ENCODE results near the gene DZIP1L. TPM values are rescaled to one million over a fixed set of nuclear protein-coding genes. Genes with fewer than 3 reads are reported as not detected.

DZIP1L gene
- polyA plus RNA-seq, 2 of the 4 experiments (the other 2 are of a cell fraction), result 2.7 to 7.0 TPM

- TF ChIP-seq REST (IDR thresholded peaks at IDR 0.05) (no peak), CHD2 (IDR thresholded peaks at IDR 0.05; ENCODE audit: low read length, partially characterized antibody) (no peak), JUN (IDR thresholded peaks at IDR 0.05) (no peak), HOXB5 (CRISPR knock-in tag; IDR thresholded peaks at IDR 0.05) (no peak), RNF2 (IDR thresholded peaks at IDR 0.05; ENCODE audit: borderline replicate concordance, low read depth) (no peak), TP53 (CRISPR knock-in tag; IDR thresholded peaks at IDR 0.05) (no peak), BCL3 (IDR thresholded peaks at IDR 0.05) (no peak)
Measured at GRCh38 chr3:138057384-138057783, 58.0 kb downstream of the DZIP1L start (continued).

GRCh38 chr3:138054057-138054456 lies 61.4 kb downstream of the DZIP1L start:
- CTCF ChIA-PET, result interaction anchor here (1.0 to 2.3 kb wide), 2 partner anchors 64 to 949 kb away, joined by 3 to 9 read pairs; no protein-coding TSS in a partner anchor
- FAIRE-seq, result no peak

GRCh38 chr3:138051947-138052802 lies 63.2 kb downstream of the DZIP1L start:
- WGBS (ENCODE audit: missing lambda C conversion rate), result 36% methylated on average over 8 of the region's 8 CpGs
- ChIA-PET CTCF (interaction anchor here (0.6 to 2.3 kb wide), 14 partner anchors 9 to 974 kb away, joined by 3 to 19 read pairs (median 4); no protein-coding TSS in a partner anchor), POLR2A (no interaction called here)
- FAIRE-seq (no peak), DNase-seq (ENCODE audit: low read depth in 1 of 2, low spot score in 1 of 2) (peak; percentile 7 to 45), ATAC-seq (peak; percentile 94 to 95)
- no peaks in the 10 kb centered on the region for H3K4me1 ChIP-seq
- H3K4me2 ChIP-seq, result no peak overlapping the region
- no peaks in the 10 kb centered on the region for H3K9me3 ChIP-seq
- H3K27ac ChIP-seq, result no peak overlapping the region
- peak; percentile 49 to 65 for TF ChIP-seq RAD21 (conservative IDR thresholded peaks at IDR 0.05 in 1 of 2, IDR thresholded peaks at IDR 0.05 in 1 of 2)
- TF ChIP-seq NFE2L2 (conservative IDR thresholded peaks at IDR 0.05; ENCODE audit: low read length), result no peak
- peak; percentile 56 for TF ChIP-seq CTCF (IDR thresholded peaks at IDR 0.05)
- no peak for TF ChIP-seq SREBF2 (IDR thresholded peaks at IDR 0.05)
- peak; percentile 34; the same call in 1 of the 3 replicates for TF ChIP-seq SMC3 (IDR thresholded peaks at IDR 0.05)
- TF ChIP-seq MAX (IDR thresholded peaks at IDR 0.05), result no peak
- no peak overlapping the region for H3K4me3 ChIP-seq

More at GRCh38 chr3:138054057-138054456, 61.4 kb downstream of the DZIP1L start:
- H3K4me1 ChIP-seq, result no peaks in the 10 kb centered on the region
- no peak overlapping the region for H3K27ac ChIP-seq
- WGBS (ENCODE audit: missing lambda C conversion rate), result 100% methylated on average over 1 of the region's 1 CpG
- POLR2A ChIA-PET, result no interaction called here
- DNase-seq (ENCODE audit: low read depth in 1 of 2, low spot score in 1 of 2), result no peak
- no peak for ATAC-seq
- TF ChIP-seq MAFK (IDR thresholded peaks at IDR 0.05; ENCODE audit: partially characterized antibody) (peak; percentile 94), CBX2 (IDR thresholded peaks at IDR 0.05; ENCODE audit: borderline replicate concordance, low read depth) (no peak)
- no peak overlapping the region for H3K4me3 ChIP-seq
- H3K9me3 ChIP-seq, result no peaks in the 10 kb centered on the region
- H3K4me2 ChIP-seq, result no peak overlapping the region
